Measurements from ENCODE around the gene UPK3A.

Gene UPK3A

DNA sequence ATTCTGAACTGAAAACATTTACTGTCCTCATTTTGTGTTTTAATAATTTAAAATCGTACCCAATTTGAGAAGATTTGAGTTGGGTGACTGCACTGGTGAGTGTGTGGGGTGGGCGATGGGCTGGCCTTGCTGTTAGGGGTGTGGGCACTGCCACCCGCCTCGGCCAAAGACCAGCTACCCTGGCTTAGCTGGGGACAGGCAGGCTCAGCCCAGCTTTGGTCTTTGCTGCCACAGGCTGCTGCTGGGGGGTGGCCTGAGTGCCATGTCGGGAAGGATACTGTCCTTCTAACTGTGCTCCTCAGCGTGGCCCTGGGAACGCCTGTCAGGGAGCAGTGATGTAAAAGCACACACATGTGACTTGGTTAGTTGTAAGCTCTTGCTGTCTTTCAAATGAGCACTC lies 47.3 kb downstream of the UPK3A start:
- no peak for DNase-seq

DNA sequence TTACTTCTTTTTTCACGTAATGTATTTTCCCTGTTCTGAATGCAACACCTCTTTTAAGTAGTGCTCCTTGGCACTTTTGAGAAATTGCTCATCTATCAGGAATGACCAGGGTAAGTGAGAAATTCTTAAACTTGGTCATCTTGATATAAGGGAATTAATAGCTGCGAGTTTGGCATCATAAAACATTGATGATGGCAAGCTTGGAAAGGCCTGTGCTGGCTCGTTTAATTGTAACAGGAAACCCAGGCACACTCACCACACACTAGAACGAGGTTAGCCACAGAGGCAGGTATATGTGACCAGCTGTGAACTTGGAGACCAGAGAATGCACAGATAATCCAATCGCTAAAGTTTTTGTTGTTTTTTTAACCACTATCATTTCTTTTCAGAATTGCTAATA lies 49.3 kb downstream of the UPK3A start:
- DNase-seq: no peak

DNA sequence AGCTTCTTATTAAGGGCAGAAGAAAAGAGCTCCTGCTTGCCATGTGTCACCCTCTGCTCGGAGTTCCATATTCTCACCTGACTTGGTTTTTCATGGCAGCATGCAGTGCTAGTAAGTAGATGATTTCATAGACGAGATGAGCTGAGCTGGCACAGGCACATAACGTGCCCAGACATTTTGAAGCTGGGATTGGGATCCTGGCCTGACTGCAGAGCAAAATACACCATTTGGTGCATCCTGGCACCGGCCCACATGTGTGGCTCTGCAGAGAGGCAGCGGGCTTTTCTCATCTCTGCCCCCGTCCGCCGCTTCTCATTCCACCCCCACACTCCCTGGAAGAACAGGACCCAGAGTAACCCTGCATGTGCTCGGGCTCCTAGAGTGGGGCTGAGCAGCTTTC lies 49.8 kb downstream of the UPK3A start:
- DNase-seq: no peak

DNA sequence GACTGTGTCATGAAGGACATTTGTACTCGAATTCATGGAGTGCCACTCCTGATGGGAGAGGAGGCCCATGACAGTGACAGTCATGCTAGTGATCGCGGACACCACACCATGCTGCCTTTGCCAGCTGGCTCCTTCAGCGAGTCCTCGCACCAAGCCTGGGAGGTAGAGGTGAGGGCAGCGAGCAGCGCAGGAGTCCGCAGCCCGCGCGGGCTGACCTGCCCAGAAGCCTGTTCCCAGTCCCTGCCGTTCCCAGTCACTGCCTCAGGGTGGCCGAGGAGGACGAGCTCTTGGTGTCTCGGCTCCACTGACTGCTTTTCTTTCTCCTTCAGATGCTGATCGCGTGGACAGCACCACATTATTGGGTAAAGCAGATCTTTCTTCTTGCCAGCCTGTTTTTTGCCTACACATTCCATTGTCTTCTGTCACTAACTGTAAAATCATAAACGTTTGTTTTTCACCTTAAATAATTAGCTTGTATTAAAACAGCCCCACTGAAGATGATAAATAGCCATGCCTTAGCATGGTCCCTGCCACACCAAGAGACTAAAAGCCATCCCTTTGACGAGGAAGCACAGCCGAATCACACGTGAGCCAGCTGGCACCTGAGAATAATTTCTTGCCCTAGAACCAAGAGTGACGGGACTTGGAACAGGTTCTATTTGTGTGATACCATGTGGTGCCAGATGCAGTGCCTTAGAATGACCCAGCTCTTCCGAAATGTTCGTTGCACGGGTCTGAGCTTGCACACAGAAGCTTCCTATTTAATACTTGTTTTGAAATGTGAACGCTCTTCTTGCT lies 50.5 kb downstream of the UPK3A start:
- no peak for DNase-seq

DNA sequence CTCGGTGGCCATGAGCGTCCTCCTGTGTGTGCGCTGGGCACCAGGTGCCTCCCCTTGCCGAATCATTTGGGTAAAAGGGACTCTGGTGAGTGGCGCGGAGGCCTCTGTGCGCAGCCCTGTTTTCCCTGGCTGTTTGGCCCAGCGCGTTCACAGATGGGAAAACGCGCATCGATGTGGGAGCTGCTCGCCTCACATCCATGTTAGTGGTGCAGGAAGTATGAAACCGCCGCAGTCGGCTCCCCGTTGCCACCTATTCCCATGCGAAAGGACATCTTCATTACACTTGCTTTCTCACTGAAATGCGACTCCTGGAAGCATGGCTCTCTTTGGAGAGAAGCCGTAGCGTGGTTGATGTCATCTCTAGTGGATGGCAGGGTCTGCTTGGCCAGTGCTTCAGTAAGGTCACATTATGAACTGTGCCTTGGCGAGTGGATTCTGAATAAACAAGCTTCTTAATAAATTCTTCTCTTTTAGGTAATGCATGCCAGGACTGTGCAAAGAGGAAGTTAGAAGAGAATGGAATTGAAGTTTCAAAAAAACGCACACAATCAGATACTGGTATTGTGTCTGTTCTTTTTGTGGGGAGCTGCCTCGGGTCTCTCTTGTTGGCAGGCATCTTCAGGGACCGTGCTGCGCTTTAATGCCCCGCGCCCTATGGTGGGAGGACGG lies 51.2 kb downstream of the UPK3A start:
- DNase-seq: no peak

DNA sequence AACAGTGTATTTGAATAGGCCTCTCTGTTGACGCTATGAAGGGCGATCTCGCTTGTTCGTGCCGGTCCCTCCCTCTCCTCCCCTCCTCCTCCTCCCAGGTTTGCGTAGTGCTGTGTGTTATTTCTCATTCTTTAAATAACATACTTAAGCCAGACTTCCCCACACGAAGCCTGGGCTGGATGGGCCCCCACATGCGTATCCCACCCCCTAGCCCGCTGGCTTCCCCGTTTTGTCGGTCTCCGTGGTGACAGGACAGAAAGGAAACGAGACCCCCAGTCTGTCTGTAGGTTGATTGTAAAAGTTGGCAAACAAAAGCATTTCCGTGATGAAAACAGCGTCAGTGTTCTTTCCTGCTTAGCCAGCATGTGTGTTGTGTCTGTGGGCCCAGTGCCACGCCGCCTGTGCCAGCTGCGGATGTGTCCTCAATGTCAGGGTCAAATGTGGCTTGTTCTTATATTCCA lies 52.3 kb downstream of the UPK3A start:
- DNase-seq: no peak

DNA sequence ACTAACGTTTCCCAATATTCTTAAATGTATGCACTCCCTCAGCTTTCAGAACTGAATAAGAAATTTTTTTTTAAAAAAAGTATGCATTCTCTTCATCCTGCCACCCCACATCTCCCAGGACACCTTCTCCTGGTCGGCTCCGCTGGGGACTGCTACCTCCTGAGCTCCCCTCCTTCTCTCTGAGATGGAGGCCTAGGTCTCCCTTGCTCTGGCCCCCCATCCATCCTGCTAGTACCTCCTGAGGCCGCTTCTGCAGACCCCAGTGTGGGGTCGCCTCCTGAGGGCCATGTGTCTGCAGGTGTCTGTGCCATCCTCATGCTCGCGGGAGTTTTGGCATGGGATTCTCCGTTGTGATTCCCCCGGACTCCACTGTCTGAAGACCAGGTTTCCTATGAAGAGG lies 52.8 kb downstream of the UPK3A start:
- no peak for DNase-seq

DNA sequence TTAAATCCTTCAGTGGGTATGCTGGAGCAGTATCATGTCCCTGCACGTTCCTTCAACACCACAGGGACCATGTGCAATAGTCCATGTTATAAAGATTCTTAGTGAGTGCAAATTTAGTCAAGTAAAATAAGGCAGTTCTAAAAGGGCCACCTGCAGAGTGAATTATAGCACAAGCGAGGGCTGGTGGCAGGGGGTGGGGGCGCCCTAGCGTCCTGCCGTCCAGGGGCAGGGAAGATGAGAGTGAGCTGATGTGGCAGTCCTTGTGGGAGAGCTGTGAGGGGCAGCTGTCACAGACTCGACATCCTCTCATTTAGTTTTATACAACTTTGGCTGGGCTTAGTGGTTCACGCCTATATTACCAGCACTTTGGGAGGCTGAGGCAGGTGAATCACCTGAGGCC lies 54.0 kb downstream of the UPK3A start:
- DNase-seq: no peak

DNA sequence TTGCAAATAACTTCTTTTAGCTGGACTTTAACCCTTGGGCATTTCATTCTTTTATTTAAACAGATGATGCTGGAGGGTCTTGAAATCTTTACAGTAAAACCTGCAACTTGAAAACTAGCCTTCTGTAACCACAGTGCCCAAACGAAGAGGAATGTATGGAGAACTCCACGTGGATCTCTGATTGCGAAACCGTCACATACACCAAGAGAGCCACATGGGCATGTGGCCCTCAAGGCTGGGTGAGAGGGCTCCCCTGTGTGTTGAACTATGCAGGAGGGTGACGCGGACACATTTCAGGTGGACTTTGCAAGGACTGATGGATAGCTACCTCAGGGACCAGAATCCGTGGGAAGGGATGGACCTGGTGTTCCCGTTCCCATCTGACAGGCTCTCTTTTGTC lies 55.6 kb downstream of the UPK3A start:
- DNase-seq: no peak

DNA sequence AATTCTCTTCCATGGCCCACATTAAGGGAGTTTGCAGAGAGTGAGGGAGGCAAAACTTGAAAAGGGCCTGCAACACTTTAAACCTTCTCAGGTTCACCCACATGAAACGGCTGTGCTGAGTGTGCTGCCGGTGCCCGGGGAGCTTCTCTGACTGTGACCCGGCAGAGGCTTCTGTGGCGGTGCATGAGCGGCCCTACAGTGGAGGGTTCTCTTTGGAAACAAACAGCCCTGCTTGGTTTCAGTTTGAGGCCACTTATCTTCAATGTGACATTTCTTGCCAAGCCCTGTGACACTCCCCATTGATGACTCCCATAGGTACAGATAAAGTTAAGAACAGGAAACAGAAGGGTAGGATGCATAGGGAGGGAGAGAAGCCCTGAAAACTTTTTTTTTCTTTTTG lies 56.7 kb downstream of the UPK3A start:
- DNase-seq: peak in 1 of 2 donors; percentile 38

DNA sequence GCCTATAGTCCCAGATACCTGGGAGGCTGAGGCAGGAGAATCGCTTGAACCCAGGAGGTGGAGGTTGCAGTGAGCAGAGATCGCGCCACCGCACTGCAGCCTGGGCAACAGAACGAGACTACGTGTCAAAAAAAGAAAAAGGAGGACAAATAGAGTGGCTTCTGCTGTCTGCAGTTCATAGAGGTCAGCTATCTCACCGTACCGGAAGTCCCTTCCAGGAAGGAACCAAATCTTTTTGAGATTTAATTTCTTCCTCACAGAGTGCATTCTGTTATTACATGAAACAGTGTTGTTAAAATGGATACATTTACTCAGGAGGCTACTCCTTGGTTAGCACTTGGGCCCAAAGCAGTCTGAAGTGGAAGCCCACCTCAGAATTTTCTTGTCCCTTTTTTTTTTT lies 58.4 kb downstream of the UPK3A start:
- DNase-seq: no peak

DNA sequence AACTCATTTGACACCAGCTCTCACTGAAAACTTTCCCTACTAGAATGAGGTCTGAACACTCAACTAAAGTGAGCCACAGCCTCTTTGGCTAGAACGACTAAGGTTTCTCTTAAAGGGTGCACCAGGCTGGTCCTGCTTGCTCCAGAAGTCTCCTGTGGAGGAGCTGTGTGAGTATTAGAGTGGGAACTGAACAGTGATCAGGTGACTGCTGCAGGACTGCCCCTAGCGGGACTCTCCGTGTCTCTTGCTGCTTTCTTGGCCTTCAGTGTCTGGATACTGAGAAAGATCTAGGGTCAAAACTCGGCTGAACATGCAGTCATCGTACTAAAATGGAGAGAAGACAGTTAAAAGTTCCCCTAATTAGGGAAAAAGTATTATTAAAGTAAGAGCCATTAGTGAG lies 59.6 kb downstream of the UPK3A start:
- DNase-seq: no peak
